ENCODE measurements around the gene ROCK2. TPM values are rescaled to one million over a fixed set of nuclear protein-coding genes. Genes with fewer than 3 reads are reported as not detected.

Gene ROCK2
- total and polyA plus RNA-seq, 2 of the 13 experiments (the other 11 are each of a cell fraction or from before 2014, with no cell fraction given): 38.1 to 119 TPM

- TF ChIP-seq ZBTB4 (CRISPR knock-in tag; IDR thresholded peaks at IDR 0.05; ENCODE audit: borderline replicate concordance) (no peak), ZNF589 (CRISPR knock-in tag; conservative IDR thresholded peaks at IDR 0.05) (no peak), ZNF879 (CRISPR knock-in tag; IDR thresholded peaks at IDR 0.05) (no peak), ZNF674 (CRISPR knock-in tag; IDR thresholded peaks at IDR 0.05; ENCODE audit: low read depth) (no peak), PITX1 (CRISPR knock-in tag; IDR thresholded peaks at IDR 0.05) (no peak), BCLAF1 (IDR thresholded peaks at IDR 0.05) (no peak), ZNF282 (IDR thresholded peaks at IDR 0.05; ENCODE audit: partially characterized antibody) (no peak), HNF1B (CRISPR knock-in tag; IDR thresholded peaks at IDR 0.05) (no peak), ZNF878 (CRISPR knock-in tag; IDR thresholded peaks at IDR 0.05) (no peak)
These were observed 16.6 kb downstream of the ROCK2 start (continued) for GRCh38 chr2:11327871-11328270.

Measured in HepG2 (cell line).